Measurements from ENCODE around the gene LRRC28.

GRCh38 chr15:99343208-99343607 is 91.9 kb downstream of the LRRC28 start:
- TF ChIP-seq CTCF (IDR thresholded peaks at IDR 0.05) (no peak), POLR2A (IDR thresholded peaks at IDR 0.05) (no peak)
